SHP77 treated with DMSO at 0.1 percent for 48 hours (cell line): ENCODE data around the gene MAP7D1.
"Not testable (repeated sequence)": the region's sequence is repeated elsewhere in the genome, so short reads cannot be mapped to it uniquely, and the experiment has no call there.

Experiments used
- DNase-seq: peaks from one replicate; lab custom pipeline; 2025; lab: John Stamatoyannopoulos, UW

Gene MAP7D1

GRCh38 chr1:36203554-36204346 is 47.8 kb downstream of the MAP7D1 start:
- DNase-seq: no peak

- DNase-seq: no peak
Measured at GRCh38 chr1:36204347-36204909, 48.5 kb downstream of the MAP7D1 start.

GRCh38 chr1:36206323-36206858 is 50.4 kb downstream of the MAP7D1 start:
- DNase-seq: no peak

GRCh38 chr1:36207339-36207738 is 51.4 kb downstream of the MAP7D1 start:
- DNase-seq: no peak

GRCh38 chr1:36208978-36209703 is 53.2 kb downstream of the MAP7D1 start:
- no peak for DNase-seq

GRCh38 chr1:36211307-36211706 is 55.3 kb downstream of the MAP7D1 start:
- DNase-seq: no peak

GRCh38 chr1:36211841-36212240 is 55.9 kb downstream of the MAP7D1 start:
- DNase-seq: no peak

GRCh38 chr1:36212782-36213181 is 56.8 kb downstream of the MAP7D1 start:
- DNase-seq: no peak

GRCh38 chr1:36217670-36218069 is 61.7 kb downstream of the MAP7D1 start:
- DNase-seq: no peak

GRCh38 chr1:36221901-36222300 is 65.9 kb downstream of the MAP7D1 start:
- not testable (repeated sequence) for DNase-seq

- no peak for DNase-seq
Measured at GRCh38 chr1:36222481-36223380, 66.8 kb downstream of the MAP7D1 start.

GRCh38 chr1:36223381-36223995 is 67.5 kb downstream of the MAP7D1 start:
- no peak for DNase-seq

GRCh38 chr1:36223996-36224536 is 68.1 kb downstream of the MAP7D1 start, which contains the start of gene THRAP3:
Gene THRAP3, plus strand, starts transcription at chr1:36224443. Its CDS starts 58,121 bp downstream, at chr1:36282564.
- peak; percentile 97 for DNase-seq

- peak; percentile 82 for DNase-seq
Measured at GRCh38 chr1:36224537-36225282, 68.8 kb downstream of the MAP7D1 start.

- no peak for DNase-seq
Measured at GRCh38 chr1:36225283-36225899, 69.4 kb downstream of the MAP7D1 start.

GRCh38 chr1:36230279-36230678 is 74.3 kb downstream of the MAP7D1 start:
- not testable (repeated sequence) for DNase-seq
